Myocyte (in vitro differentiated cells): Measurements from ENCODE around the gene CPSF7. TPM values are rescaled to one million over a fixed set of nuclear protein-coding genes. Genes with fewer than 3 reads are reported as not detected.
"Not testable (repeated sequence)": the region's sequence is repeated elsewhere in the genome, so short reads cannot be mapped to it uniquely, and the experiment has no call there.

Experiments
- DNase-seq: peaks from one replicate; pipeline ENCODE4 v3.0.0-alpha.2; 2012; ENCODE audit warnings: low read depth
- total RNA-seq: library from RNA; depleted of rRNA; stranded (reverse); fragments of >200 nt; gene quantifications from 2 replicates; pipeline ENCODE4 v1.2.3, GENCODE V29; 2014

The CPSF7 gene
- total RNA-seq, 1 donor from 2014 or later = 41.2 TPM

GRCh38 chr11:61439615-61440014 lies 9.8 kb upstream of the CPSF7 start:
- DNase-seq = no peak

GRCh38 chr11:61437496-61437895 lies 7.7 kb upstream of the CPSF7 start:
- no peak for DNase-seq

- not testable (repeated sequence) for DNase-seq
Measured at GRCh38 chr11:61430839-61431238, 1.1 kb upstream of the CPSF7 start.

- DNase-seq = peak; percentile 78
Measured at GRCh38 chr11:61429346-61429690, 457 bp downstream of the CPSF7 start.

GRCh38 chr11:61425367-61426131 lies 4.2 kb downstream of the CPSF7 start:
- DNase-seq = no peak

- no peak for DNase-seq
Measured at GRCh38 chr11:61422226-61422625, 7.5 kb downstream of the CPSF7 start.

GRCh38 chr11:61418136-61418535 lies 11.6 kb downstream of the CPSF7 start:
- DNase-seq = no peak

- peak; percentile 3 for DNase-seq
Measured at GRCh38 chr11:61417670-61418069, 12.1 kb downstream of the CPSF7 start.

GRCh38 chr11:61416941-61417340 lies 12.8 kb downstream of the CPSF7 start:
- no peak for DNase-seq

GRCh38 chr11:61415381-61415780 lies 14.4 kb downstream of the CPSF7 start:
- no peak for DNase-seq

- no peak for DNase-seq
Measured at GRCh38 chr11:61414547-61414946, 15.2 kb downstream of the CPSF7 start.

GRCh38 chr11:61413496-61413895 lies 16.3 kb downstream of the CPSF7 start:
- DNase-seq = no peak

GRCh38 chr11:61411589-61411988 lies 18.2 kb downstream of the CPSF7 start:
- no peak for DNase-seq

GRCh38 chr11:61406991-61407728 lies 22.6 kb downstream of the CPSF7 start:
- DNase-seq = no peak

GRCh38 chr11:61406067-61406466 lies 23.7 kb downstream of the CPSF7 start:
- no peak for DNase-seq

GRCh38 chr11:61404641-61405040 lies 25.1 kb downstream of the CPSF7 start:
- no peak for DNase-seq

GRCh38 chr11:61404103-61404502 lies 25.7 kb downstream of the CPSF7 start:
- DNase-seq = no peak

GRCh38 chr11:61403658-61404057 lies 26.1 kb downstream of the CPSF7 start:
- DNase-seq = no peak

- no peak for DNase-seq
Measured at GRCh38 chr11:61401573-61401972, 28.2 kb downstream of the CPSF7 start.

GRCh38 chr11:61401173-61401572 lies 28.6 kb downstream of the CPSF7 start:
- no peak for DNase-seq

- DNase-seq = peak; percentile 22
Measured at GRCh38 chr11:61392981-61393595, 36.7 kb downstream of the CPSF7 start.

- DNase-seq = no peak
Measured at GRCh38 chr11:61390161-61390560, 39.6 kb downstream of the CPSF7 start.
